GM19025 (cell line): Measurements from ENCODE around the gene ASB3.
"Not testable (repeated sequence)": the region's sequence is repeated elsewhere in the genome, so short reads cannot be mapped to it uniquely, and the experiment has no call there.

Source experiments
- ATAC-seq: cut with Tn5 transposase; IDR thresholded peaks from one replicate; pipeline ENCODE4 v1.9.1; 2021; ENCODE audit warnings: mild to moderate bottlenecking, low read depth, moderate library complexity; ENCODE audit not compliant: unreplicated experiment

ASB3 gene

GRCh38 chr2:53787614-53788289, 999 bp upstream of the ASB3 start:
- no peak for ATAC-seq

DNA sequence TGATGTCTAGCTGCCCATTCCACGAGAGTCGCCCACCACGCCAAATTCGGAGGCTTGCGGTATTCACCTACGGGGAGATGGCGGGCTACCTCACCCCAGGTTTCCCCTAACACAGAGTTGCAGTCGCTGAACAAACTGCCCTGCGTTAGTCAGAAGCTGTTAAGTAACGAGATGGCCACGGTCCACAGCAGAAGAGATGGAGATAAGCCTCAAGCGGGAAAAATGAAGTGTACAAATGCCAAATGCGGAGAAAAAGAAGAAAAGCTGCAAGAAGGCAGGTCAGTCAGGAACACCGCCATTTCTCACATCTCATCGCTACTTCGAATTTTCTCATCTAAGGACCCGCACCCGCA, 425 bp downstream of the ASB3 start:
- ATAC-seq, result peak; percentile 0

GRCh38 chr2:53785366-53785765, 1.4 kb downstream of the ASB3 start:
- ATAC-seq, result no peak

GRCh38 chr2:53784436-53784835, 2.3 kb downstream of the ASB3 start:
- no peak for ATAC-seq

- no peak for ATAC-seq
Observed at GRCh38 chr2:53782676-53783075, 4.1 kb downstream of the ASB3 start.

DNA sequence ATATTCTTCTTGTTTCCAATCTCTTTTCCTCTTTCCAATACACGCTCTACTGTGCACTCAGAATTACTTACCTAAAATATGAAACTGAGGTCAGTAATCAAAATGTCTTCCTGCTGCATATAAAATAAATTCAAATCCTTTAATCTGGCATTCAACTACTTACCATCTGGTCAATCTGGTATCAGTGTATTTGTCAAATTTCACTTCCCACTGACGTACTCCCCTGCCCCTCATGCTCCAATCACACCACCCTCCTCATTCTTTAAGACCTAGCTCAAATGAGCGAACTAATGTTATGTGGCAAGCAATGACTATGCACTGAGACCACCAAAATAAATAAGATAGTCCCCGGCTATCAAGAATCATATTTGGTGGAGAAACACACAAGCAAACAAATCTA, 6.7 kb downstream of the ASB3 start:
- no peak for ATAC-seq

DNA sequence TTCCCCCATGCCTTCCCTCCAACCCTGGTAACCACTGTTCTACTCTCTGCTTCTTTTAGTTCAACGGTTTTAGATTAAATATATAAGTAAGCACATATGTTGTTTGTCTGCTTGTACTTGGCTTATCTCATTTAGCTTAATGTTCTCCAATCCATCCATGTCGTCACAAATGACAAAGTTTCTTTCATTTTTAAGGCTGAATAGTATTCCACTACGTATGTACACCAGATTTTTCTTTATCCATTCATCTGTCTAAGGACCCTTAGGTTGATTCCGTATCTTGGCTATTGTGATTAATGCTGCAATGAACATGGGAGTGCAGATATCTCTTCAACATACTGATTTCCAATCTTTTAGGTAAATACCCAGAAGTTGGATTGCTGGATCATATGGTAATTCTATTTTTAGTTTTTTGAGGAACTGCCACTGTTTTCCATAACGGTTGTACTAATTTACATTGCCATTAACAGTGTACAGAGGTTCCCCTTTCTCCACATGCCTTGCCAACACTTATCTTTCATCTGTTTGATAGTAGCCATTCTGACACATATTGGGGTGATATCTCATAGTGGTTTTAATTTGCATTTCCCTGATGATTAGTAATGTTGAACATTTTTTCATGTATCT, 8.1 kb downstream of the ASB3 start:
- no peak for ATAC-seq

GRCh38 chr2:53777134-53777533, 9.6 kb downstream of the ASB3 start:
- no peak for ATAC-seq

- ATAC-seq, result no peak
Observed at GRCh38 chr2:53770264-53770663, 16.5 kb downstream of the ASB3 start.

DNA sequence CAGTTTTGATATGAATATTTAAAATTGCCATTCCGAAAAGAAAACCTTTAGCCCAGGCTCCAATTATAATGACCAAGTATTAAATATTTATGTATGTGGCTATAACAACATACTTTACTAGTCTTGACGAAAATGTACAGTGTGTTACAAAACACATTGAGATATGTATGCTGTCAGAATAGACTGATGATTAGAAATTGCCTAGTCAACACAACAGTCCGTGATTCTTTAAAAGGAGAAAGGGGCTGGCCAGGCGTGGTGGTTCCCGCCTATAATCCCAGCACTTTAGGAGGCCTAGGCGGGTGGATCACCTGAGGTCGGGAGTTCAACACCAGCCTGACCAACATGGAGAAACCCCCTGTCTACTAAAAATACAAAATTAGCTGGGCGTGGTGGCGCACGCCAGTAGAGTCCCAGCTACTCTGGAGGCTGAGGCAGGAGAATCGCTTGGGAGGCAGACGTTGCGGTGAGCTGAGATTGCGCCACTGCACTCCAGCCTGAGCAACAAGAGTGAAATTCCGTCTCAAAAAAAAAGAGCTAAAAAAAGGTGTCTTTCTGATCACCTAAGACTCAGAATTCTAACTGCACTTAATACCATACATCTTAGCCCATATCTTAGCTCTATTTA, 17.3 kb downstream of the ASB3 start:
- no peak for ATAC-seq

DNA sequence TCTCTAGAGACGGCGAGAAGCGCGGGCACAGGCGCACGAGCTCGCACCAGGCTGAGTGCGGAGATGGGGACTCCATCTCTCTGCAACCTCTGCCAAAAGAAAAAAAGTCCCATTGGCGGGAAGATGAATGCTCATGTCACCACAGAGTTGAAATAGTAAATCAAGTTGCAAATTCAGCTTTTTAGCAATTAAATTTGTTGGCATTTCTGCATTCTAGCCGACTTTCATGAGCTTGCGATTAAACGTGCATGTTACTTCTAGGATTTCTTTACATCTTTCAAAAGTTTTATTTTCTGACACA, 18.6 kb downstream of the ASB3 start:
- peak; percentile 33 for ATAC-seq

DNA sequence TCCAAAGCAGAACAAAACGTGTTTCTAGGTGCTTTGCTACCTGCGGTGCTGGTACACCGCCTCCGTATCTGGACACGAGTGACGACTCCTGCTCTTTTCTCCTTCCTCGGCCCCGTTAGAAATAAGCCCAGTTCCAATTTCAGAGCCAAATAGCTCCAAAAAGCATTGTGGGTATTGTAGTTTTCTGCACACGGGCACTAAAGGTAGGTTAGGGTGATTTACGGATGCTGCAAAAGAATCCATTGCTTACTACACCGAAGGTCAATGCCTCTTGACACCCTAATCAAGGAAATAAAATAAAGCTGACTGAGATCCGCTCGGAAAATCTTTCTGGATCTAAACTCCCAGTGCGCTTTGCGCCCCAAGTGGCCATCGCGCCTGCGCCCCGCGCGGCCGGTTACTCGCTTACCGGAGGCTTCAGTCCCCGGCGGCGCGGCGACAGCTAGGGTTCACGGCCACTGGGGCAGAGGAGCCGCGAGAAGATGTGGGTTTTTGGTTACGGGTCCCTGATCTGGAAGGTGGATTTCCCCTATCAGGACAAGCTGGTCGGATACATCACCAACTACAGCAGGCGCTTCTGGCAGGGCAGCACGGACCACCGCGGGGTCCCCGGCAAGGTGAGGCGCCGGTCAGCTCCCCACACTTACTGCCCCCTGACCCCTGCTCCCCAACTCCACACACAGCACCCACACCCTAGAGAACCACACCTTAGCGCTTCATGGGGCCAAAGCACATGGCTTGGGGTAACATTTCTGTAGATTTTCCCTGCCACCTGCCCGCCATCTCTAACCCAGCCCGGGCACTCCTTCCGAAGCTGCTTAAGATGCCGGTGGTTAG, 19.1 kb downstream of the ASB3 start, which contains the start of gene CHAC2:
TSS of gene CHAC2 (plus strand) at position 400 of the 837 bp plus-strand sequence. CDS start at position 483, 83 bp downstream.
- ATAC-seq, result peak; percentile 94

GRCh38 chr2:53765767-53766166, 21.0 kb downstream of the ASB3 start:
- ATAC-seq, result no peak

GRCh38 chr2:53757206-53757605, 29.5 kb downstream of the ASB3 start:
- ATAC-seq, result not testable (repeated sequence)

GRCh38 chr2:53756644-53757043, 30.1 kb downstream of the ASB3 start:
- no peak for ATAC-seq

DNA sequence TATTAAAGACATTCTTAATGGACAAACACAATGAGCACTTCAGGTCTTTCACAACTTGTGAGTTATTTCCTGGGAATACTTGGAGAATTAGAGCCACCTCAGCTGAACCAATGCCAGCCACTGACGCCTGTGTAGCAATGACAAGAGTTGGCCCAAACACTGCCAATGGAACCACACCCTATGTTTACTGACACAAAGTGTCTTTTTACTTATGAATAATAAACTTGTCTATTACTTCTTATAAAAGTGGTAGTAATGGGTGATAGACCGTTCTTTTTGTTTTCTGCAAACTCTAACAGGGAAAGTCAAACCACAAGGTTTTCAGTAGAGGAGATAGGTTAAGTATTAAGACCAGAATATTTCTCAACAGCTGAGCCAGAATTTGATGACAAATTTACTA, 31.6 kb downstream of the ASB3 start:
- ATAC-seq, result no peak

DNA sequence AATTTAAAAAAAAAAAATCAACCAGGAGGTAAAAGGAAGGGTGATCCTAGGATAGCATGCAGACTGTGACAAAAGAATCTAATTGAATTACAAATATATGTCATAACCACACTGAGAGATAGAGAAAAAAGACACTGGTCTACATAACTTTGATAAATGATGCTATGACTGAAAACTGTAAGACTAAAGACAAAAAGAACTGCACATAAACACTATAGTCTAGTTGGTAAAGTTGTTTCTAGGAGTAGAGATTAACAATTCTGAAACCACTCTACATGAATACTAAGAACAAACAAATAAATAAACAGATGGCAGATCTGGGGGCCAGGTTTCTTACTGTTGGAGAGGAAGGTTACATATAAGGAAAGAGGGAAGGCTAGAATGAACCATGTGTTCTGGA, 33.7 kb downstream of the ASB3 start:
- ATAC-seq, result no peak

DNA sequence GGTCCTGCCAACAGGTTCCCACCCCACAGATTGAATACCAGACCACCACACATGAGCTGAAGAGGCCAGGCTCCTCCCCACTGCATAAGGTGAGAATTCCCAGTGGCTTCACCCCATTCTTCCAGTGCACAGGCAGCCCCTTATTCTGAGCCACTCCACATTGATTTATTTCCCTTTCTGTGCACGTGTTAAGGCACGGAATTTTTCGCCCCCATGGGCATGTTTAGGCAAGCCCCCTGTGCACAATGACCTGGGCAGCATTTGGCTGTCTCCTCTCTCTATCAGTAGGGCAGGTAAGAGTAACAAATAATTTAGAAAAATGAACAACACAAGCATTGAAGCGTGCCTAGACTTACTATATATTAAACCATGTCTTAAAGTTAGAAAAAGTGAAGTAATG, 34.4 kb downstream of the ASB3 start:
- no peak for ATAC-seq

DNA sequence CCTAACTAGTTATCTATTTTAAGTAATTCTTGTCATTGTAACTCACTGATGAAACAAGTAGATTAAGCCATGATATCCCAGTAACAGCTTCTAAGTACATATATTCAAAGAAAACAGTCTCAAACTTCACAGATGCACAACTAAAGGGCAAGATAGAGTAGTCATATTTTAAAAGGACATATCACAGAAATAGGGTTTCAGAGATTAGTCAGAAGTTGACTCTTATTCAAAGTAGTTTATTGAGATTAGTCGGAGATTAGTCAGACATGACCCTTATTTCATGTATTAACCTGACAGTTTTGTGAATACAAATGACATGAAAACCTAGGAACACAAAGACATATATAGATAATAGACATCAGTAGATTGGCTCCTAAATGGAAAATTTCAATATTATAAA, 35.0 kb downstream of the ASB3 start:
- peak; percentile 80 for ATAC-seq

DNA sequence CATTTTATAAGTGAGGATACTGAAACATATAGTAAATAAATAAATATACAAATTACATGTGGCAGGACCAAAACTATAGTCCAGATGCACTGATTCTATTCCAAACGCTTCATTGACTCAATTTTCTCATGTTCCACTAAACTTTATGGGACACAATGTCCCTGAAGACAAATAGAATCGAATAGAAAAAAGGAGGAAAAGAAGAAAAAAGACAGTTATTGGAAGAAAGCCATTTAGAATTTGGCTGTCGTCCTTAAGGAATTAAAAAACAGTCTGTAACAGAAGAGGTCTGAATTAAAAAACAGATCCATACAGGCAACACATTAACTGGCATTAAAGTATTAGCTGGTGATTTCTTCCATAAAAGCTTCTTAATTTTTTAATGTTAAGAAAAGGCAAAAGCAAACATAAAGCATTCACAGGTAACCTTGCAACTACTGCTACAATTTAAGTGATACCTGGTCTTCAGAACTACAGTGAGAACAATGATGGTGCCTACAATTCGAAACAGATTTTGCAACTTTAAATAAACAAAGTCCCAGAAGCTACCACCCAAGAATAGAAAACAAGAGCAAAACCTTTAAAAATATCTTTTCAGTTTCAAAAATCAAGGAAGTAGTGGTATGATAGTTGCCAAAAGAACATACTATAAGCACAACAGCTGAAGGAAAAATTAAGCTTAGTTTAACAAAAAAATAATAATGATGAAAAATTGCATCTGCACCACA, 36.5 kb downstream of the ASB3 start:
- ATAC-seq, result peak; percentile 29
